WI38 (cell line): ENCODE data around the gene RPL35.

Source experiments
- H3K4me3 ChIP-seq: 2 replicates; pipeline ENCODE4 v1.5.1; 2011; ENCODE audit warnings: low read depth, mild to moderate bottlenecking, control low read depth, low read length
- TF ChIP-seq, protein P1 (sequence below): IDR thresholded peaks from 2 replicates; pipeline ENCODE4 v1.5.1; 2012; ENCODE audit warnings: low read depth, mild to moderate bottlenecking, control low read depth, low read length

RPL35 gene

DNA sequence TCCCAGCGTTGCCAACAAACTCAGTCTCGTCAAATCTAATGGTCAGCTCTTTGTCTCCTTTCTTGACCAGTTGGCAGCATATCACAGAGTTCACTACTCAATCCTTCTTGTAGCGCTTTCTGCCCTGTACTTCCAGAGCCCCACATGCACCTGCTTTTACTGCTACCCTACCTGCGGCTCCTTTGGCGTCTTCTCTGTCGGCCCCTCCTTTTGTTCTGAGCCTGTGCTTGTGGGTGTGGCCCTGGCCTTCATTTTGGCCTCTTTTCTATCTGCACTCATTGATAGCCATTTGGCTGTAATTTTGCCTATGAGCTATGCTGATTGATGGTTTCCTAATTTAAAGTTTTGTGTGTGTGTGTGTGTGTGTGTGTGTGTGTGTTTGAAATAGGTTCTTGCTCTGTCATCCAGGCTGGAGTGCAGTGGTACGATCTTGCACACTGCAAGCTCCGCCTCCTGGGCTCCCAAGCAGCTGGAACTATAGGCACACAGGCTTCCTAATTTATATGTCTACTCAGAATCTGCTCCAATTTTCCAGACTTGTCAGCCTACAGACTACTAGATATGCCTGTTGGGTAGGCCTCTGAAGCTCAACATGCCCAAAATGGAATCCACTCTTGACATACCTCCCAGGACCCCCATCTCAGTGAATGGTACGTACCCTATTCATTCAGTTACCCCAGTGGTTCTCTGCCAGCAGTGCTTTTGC, 32.4 kb upstream of the RPL35 start:
- TF ChIP-seq, protein P1, sequence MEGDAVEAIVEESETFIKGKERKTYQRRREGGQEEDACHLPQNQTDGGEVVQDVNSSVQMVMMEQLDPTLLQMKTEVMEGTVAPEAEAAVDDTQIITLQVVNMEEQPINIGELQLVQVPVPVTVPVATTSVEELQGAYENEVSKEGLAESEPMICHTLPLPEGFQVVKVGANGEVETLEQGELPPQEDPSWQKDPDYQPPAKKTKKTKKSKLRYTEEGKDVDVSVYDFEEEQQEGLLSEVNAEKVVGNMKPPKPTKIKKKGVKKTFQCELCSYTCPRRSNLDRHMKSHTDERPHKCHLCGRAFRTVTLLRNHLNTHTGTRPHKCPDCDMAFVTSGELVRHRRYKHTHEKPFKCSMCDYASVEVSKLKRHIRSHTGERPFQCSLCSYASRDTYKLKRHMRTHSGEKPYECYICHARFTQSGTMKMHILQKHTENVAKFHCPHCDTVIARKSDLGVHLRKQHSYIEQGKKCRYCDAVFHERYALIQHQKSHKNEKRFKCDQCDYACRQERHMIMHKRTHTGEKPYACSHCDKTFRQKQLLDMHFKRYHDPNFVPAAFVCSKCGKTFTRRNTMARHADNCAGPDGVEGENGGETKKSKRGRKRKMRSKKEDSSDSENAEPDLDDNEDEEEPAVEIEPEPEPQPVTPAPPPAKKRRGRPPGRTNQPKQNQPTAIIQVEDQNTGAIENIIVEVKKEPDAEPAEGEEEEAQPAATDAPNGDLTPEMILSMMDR: no peak
- no peak overlapping the region for H3K4me3 ChIP-seq

DNA sequence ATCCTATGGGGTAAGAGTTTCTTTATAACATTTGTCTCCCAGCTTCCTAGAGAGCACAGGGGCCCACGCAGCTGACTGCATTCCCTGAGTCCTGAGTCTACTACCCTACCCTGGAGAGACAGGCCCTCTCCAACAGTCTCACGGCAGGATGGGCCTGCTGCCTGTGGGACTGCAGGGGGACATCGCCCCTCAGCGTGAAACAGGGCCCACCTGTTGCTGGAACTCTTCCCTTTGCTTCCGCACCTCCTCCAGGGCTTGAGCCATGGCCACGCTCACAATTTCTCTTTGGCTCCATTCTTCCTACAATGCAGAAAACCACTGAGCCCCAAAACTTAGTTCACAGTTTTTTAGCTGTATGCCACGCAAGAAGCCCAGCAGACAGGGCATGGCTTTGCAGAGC, 28.4 kb upstream of the RPL35 start:
- H3K4me3 ChIP-seq: no peak overlapping the region
- TF ChIP-seq, protein P1: no peak

DNA sequence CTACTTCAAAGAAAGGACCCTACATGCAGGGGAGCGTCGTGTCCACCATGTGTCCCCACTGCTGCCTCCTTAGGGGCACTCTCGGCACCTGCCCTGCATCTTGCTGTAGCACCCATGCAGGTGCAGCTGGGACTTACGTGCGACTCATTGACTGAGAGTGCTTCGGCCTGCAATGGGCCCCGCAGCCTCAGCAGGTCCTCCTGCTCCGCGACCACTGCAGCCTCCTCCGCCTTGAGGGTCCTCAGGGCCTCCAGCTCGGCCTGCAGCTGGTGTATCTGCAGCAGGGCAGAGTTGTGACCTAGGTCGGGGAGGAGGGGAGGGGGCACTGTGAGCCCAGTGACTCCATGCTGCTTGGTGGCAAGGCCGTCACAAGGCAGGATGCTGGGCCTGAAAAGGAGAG, 27.2 kb upstream of the RPL35 start:
- H3K4me3 ChIP-seq: no peak overlapping the region
- TF ChIP-seq, protein P1: no peak

DNA sequence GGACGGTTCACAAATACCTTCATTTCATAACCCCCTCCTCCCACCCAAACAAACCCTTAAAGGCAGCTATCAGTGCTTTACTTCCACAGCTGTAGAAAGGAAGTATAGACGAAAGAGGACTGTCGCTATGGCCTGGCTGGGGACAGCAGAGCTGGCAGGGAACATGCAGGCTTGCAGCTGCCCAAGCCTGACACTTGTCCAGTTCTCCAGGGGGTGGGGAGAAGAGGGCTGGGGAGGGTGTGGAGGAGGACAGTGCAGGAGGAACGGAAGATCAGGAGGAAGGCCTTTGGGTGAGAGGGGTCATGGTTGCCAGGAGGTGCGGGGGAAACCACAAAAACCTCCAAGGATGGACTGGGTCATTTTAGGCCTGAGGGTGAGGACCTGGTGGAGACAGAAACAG, 26.1 kb upstream of the RPL35 start:
- H3K4me3 ChIP-seq: no peak overlapping the region
- TF ChIP-seq, protein P1: no peak

DNA sequence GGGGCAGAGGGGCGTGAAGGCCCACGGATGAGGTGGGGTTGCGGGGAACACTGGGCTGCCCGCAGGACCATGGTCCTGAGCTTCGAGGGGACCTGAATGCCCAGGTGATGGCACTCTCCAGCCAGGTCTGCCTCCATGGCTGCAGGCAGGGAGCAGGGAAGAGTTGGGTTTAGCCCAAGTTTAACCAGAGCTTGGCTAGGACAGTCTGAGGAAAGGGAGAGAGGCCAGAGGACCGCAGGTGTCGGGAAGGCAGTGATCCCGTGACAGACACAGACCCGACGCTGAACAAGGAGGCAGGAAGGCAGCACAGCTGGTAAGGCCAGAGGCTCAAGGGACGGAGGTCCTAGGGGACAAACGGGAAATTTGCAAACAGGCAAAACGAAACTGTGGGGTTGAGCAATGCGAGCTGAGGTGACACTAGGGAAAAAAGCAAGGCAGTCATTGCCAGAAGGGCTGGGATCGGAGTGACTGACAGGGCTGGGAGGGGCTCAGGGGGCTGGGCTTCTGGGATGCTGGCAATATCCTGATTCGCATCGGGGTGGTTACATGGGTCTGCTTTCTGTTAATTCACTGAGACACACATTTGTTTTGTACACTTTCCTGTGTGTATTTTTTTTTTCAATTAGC, 25.2 kb upstream of the RPL35 start:
- no peak overlapping the region for H3K4me3 ChIP-seq
- TF ChIP-seq, protein P1: no peak

DNA sequence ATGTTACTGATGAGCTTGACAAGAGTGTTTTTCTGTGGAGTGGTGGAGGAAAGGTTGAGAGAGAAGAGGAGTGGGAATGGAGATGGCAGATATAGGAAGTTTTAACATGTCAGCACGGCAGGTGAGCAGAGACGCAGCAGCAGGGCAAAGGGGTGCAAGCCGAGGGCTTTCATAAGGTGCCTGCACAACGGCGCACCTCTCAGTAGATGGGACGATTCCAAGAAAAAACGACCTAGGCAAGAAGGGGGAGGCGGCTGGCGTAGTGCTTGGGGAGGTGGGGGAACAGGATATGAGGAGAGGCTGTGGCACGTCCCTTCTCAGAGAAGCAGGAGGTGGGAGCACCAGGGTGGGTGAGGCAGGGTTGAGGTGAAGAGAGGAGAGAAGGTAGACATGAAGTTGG, 24.7 kb upstream of the RPL35 start:
- TF ChIP-seq, protein P1: no peak
- H3K4me3 ChIP-seq: no peak overlapping the region

DNA sequence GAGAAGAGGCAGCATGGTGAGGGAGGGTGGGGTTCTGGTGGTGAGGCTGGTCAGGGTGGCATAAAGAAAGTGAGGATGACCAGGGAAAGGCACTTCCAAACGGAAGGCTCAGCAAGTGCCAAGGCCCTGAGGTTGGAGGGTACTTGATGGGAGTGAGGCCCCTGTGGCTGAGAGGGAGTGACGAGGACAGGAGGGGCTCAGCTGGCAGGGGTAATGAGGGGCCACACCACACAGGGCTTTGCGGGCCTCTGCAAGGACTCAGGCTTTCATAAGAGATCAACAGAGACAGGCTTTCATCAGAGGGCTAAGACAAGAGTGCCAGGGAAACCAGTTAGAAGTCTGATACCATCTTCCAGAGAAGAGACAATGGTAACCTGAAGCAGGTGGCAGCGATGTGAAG, 23.8 kb upstream of the RPL35 start:
- no peak overlapping the region for H3K4me3 ChIP-seq
- TF ChIP-seq, protein P1: no peak
